GM19438 (cell line): ENCODE results near the gene CAPN7.

ENCODE experiments used
- ATAC-seq: cut with Tn5 transposase; IDR thresholded peaks from one replicate; pipeline ENCODE4 v1.9.1; 2021; ENCODE audit warnings: low read depth; ENCODE audit not compliant: unreplicated experiment

Gene CAPN7

GRCh38 chr3:15271785-15272381, 65.8 kb downstream of the CAPN7 start:
- ATAC-seq = peak; percentile 76

DNA sequence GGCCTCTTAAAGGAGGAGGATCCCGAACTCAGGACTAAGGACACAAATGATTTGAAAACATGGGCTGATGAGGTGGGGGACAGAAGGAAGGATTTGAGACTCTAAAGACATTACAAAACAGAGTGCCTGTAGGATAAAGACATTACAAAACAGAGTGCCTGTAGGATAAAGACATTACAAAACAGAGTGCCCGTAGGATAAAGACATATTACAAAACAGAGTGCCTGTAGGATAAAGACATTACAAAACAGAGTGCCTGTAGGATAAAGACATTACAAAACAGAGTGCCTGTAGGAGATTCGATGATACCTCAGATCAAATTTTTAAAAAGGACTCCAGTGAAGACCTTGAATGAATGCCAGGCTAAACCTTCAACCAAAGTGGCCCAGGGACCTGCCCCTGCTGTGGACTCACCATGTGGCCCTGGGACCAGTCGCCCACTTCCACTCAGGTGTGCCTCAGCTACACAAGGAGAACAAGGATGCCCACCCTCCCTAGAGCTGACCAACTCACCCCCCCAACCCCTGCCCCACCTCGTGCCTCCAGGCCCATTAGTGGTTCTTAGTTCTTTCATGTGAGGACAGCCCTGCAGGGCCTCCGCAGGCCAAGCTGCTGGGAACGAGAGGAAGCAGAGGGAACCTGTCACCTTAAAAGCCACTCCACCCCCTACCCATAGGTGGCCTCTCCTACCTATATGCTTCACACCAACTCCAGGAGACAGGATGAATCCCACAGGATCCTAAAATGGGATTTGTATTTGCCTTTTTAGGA, 66.6 kb downstream of the CAPN7 start:
- ATAC-seq = no peak

- ATAC-seq = no peak
Measured at GRCh38 chr3:15273227-15273626, 67.2 kb downstream of the CAPN7 start.

DNA sequence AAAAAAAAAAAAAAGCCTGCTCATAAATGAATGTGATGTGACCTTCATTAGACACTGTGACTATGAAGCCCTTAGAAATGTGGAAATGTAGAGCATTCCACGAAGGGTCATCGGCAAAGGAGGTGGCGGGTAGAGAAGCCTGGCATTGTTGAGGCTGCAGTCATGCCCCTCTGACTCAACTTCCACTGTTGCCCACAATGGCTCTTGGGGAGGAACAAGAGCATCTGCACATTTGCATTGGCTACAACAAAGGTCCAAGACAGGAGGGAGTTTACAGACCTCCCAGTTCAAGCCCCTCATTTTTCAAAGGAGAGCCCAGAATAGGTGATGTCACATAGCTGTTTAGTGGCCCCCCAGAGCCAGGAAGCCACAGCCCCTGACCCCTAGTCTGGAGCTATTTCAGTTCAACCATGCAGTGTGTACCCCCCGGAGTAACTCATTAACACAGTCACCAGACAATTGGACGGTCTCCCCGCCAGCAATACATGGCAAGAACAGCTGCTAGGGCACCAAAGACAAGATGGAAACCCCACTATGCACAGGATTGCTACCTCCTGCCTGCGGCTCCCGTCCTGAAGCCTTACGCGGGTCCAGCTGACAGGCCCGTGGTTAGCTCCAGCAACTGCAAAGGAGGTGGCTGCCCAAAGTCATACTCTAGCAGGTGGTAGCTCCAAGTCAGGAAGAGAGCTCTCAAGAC, 70.1 kb downstream of the CAPN7 start:
- no peak for ATAC-seq

GRCh38 chr3:15277861-15278500, 71.9 kb downstream of the CAPN7 start:
- ATAC-seq = no peak

- no peak for ATAC-seq
Measured at GRCh38 chr3:15279205-15279604, 73.2 kb downstream of the CAPN7 start.

- no peak for ATAC-seq
Measured at GRCh38 chr3:15279671-15280402, 73.8 kb downstream of the CAPN7 start.

- no peak for ATAC-seq
Measured at GRCh38 chr3:15280853-15281532, 74.9 kb downstream of the CAPN7 start.

GRCh38 chr3:15281817-15282216, 75.8 kb downstream of the CAPN7 start:
- no peak for ATAC-seq

DNA sequence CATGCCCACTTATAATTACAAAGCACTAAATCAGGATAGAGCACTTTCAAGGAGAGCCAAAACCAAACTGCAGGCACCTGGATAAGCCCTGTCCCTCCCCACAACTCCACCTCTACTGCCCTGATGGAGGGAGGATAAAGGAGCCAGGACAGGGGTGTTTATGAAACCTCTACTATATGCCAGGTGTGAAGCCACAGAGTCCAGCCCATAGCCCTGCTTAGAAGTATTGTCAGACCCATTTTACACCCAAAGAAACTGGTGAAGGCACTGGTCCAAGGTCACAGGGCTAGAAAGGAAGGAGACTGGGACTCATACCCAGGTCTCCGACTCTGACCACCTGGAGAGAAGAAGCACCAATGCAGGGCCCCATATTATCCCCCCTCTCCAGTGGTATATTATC, 77.7 kb downstream of the CAPN7 start:
- no peak for ATAC-seq

GRCh38 chr3:15284121-15284889, 78.3 kb downstream of the CAPN7 start:
- ATAC-seq = no peak

DNA sequence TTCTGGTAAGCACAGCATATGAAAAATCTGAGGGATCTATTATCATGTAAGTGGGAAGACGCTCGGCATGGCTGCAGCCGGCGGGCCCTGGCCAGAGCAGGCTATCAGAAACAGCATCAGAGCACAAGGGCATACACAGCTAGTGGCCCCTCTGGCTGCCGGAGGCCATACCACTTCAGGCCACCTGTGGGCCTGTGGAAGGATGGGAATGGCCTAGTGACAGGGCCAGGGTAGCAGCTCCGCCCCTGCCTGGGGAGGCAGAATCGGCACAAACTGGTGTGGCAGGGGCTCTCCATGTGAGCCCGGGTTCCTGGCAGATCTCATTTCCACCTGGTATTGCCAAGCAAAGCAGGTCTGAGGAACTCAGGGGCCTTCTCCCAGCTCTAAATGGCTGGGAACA, 80.0 kb downstream of the CAPN7 start:
- ATAC-seq = no peak

- no peak for ATAC-seq
Measured at GRCh38 chr3:15287565-15288330, 81.7 kb downstream of the CAPN7 start.

DNA sequence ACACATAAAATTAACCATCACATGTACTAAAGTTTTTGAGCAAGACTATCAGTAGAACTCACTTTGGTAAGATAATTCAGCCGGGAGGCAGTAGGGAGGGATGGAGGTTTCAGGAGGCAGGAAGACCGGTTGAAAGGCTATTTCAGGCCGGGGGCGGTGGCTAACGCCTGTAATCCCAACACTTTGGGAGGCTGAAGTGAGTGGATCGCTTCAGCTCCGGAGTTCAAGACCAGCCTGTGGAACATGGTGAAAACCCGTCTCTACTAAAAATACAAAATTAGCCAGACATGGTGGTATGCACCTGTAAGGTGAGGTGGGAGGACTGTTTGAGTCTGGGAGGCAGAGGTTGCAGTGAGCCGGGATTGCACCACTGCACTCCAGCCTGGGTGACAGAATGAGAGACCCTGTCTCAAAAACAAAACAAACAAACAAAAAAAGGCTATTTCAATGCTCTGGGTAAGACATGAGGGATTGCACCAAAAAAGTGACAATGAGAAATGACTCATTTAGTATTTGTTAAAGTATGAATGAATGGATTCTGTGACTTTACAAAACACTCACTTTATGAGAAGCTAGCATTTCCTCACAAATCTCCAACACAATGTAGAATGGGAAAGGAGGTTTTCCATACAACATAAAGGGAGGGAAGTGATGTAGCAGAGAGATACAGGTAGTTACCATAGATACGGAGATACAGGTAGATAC, 82.4 kb downstream of the CAPN7 start:
- ATAC-seq = no peak

GRCh38 chr3:15289661-15290060, 83.6 kb downstream of the CAPN7 start:
- ATAC-seq = no peak

GRCh38 chr3:15290736-15291135, 84.7 kb downstream of the CAPN7 start:
- no peak for ATAC-seq

DNA sequence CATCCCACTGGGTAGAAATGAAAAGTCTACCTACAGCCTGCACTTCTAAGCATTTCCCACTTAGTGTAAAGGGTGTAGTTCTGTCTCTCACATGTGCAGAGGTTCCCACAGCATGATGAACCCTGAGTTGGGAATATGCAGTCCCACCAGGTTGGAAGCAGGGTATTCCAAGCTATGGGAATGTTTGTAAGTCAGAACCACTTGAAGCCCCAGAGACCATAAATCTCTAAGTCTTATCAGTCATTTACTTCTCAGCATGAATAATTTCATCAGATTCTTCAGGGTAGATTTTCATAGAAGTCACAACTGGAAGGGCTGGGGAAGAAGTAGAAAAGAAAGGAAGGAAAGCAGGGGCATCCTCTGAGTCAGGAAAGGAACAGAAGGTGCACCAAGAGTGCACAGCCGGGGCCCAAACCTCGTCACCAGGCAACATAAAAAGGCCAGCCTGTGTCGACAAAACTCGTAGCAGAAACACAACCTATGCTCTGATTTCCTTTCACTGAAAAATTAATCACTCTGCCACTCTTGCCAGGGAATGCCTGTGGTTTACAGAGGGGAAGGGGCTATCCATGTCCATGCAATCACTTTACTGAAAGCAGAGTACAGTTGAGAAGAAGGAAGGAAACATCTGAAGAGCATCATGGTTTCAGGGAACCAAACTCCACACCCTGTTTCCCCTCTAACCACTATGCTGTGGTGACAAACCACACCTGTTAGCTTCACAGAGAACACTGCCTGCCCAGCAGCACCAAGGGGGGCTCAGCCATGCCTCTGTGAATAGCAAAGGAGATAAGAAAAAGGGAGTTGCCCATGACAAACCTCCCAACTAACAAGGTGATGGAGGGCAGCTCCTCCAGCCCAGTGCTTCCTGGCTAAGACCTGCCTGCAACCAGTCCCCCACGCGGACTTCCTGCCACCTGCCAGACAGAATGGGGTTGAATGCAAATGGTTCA, 85.8 kb downstream of the CAPN7 start:
- peak; percentile 88 for ATAC-seq
